Chondrocyte (in vitro differentiated cells): Measurements from ENCODE around the gene CAMKK1. TPM values are rescaled to one million over a fixed set of nuclear protein-coding genes. Genes with fewer than 3 reads are reported as not detected.

Experiments used
- DNase-seq: peaks from one replicate; pipeline ENCODE4 v3.0.0; 2021; ENCODE audit warnings: mixed read lengths, low spot score
- H3K27ac Mint-ChIP-seq: one replicate; pipeline ENCODE4 v1.8.0; 2021; ENCODE audit warnings: mild to moderate bottlenecking, moderate library complexity, mixed read lengths; ENCODE audit not compliant: unreplicated experiment
- H3K27me3 Mint-ChIP-seq: 2 replicates; pipeline ENCODE4 v1.8.0; 2021; ENCODE audit warnings: low read depth, mixed read lengths
- H3K36me3 Mint-ChIP-seq: 2 replicates; pipeline ENCODE4 v1.8.0; 2021; ENCODE audit warnings: low read depth, mixed read lengths
- H3K4me1 Mint-ChIP-seq: 2 replicates; pipeline ENCODE4 v1.8.0; 2021; ENCODE audit warnings: low read depth, mild to moderate bottlenecking, mixed read lengths
- H3K4me3 Mint-ChIP-seq: one replicate; pipeline ENCODE4 v1.8.0; 2021; ENCODE audit warnings: mild to moderate bottlenecking, moderate library complexity, mixed read lengths; ENCODE audit not compliant: unreplicated experiment
- H3K9me3 Mint-ChIP-seq: 2 replicates; pipeline ENCODE4 v1.8.0; 2021; ENCODE audit warnings: low read depth, mixed read lengths
- total RNA-seq: library from RNA; stranded (reverse); gene quantifications from 3 replicates; pipeline ENCODE4 v1.2.1, GENCODE V29; 2021
- TF ChIP-seq, protein P1 (sequence below): fragments of 200-600 bp; sonication (generic); IDR thresholded peaks from 2 replicates; pipeline ENCODE4 v1.5.0; 2021; ENCODE audit warnings: antibody characterized with exemption, mild to moderate bottlenecking, moderate library complexity

Gene CAMKK1
- total RNA-seq, 1 donor from 2014 or later = 5.1 TPM

DNA sequence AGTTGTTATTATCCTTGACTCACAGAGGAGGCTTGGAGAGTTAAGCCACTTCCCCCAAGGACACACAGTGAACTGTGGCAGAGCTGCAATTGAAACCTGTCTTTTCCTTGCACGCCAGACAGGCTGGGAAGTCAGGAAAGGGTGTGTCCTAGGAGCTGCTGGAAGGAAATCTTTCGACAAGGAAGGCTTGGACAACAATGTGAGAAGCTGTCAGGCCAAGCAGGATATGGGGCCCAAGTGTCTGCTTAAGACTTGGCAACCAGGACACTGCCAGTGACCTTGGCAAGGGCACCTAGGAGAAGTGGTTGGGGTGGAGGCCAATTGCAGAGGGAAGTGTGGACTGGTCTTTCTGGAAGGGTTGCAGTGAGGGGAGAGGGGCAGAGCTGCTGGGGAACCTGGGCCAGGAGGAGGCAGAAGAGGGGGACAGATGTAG lies 2.1 kb upstream of the CAMKK1 start:
- DNase-seq = no peak
- Mint-ChIP-seq H3K9me3 (no peaks in the 10 kb centered on the region), H3K27ac (peak overlapping the region; percentile 80)

DNA sequence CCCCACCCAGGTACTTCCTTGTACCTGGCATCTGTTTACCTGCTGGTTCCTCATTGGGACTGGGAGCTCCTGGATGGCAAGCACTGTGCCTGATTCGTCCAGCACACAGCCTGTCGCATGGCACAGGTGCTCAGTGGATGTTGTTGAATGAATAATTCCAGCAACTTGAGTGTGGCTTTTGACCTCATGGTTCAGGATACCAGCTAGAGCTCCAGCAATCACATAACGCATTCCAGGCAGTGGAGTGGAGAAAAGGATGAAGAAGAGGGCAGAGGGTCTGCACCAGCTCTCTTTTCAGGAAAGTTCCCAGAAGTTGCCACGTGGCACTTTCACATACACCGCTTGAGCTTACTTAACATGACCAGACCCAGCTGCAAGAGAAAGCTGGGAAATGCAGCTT lies 1.3 kb upstream of the CAMKK1 start:
- TF ChIP-seq, protein P1, sequence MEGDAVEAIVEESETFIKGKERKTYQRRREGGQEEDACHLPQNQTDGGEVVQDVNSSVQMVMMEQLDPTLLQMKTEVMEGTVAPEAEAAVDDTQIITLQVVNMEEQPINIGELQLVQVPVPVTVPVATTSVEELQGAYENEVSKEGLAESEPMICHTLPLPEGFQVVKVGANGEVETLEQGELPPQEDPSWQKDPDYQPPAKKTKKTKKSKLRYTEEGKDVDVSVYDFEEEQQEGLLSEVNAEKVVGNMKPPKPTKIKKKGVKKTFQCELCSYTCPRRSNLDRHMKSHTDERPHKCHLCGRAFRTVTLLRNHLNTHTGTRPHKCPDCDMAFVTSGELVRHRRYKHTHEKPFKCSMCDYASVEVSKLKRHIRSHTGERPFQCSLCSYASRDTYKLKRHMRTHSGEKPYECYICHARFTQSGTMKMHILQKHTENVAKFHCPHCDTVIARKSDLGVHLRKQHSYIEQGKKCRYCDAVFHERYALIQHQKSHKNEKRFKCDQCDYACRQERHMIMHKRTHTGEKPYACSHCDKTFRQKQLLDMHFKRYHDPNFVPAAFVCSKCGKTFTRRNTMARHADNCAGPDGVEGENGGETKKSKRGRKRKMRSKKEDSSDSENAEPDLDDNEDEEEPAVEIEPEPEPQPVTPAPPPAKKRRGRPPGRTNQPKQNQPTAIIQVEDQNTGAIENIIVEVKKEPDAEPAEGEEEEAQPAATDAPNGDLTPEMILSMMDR = no peak
- Mint-ChIP-seq H3K4me1 (peaks cover 51% of the 10 kb centered on the region), H3K4me3 (no peak overlapping the region), H3K27me3 (no peaks in the 10 kb centered on the region), H3K9me3 (no peaks in the 10 kb centered on the region), H3K27ac (peak overlapping the region; percentile 75), H3K36me3 (no peaks in the 10 kb centered on the region)
- DNase-seq = no peak

More for the DNA sequence above, 2.1 kb upstream of the CAMKK1 start:
- Mint-ChIP-seq H3K27me3 (no peaks in the 10 kb centered on the region), H3K4me1 (peaks cover 44% of the 10 kb centered on the region), H3K4me3 (no peak overlapping the region), H3K36me3 (no peaks in the 10 kb centered on the region)
- TF ChIP-seq, protein P1 = no peak

DNA sequence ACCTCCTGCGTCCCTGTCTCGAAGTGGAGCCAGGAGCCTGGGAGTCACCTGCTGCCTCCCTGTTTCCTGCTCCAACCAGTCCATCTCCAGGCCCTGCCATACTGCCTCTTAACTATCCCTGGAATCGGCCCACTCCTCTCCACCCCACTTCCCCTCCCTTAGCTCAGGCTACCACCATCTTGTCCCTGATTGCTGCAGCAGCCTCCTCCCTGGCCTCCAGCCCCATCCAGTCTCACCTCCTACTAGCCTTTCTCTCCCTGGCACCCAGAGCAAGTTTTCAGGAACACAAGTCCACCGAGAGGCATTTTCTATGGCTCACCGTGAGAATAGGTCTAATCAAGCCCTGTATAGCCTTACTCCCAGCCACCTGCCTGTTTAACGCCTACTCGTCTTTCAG lies 865 bp upstream of the CAMKK1 start:
- peak overlapping the region; percentile 75 for H3K27ac Mint-ChIP-seq

DNA sequence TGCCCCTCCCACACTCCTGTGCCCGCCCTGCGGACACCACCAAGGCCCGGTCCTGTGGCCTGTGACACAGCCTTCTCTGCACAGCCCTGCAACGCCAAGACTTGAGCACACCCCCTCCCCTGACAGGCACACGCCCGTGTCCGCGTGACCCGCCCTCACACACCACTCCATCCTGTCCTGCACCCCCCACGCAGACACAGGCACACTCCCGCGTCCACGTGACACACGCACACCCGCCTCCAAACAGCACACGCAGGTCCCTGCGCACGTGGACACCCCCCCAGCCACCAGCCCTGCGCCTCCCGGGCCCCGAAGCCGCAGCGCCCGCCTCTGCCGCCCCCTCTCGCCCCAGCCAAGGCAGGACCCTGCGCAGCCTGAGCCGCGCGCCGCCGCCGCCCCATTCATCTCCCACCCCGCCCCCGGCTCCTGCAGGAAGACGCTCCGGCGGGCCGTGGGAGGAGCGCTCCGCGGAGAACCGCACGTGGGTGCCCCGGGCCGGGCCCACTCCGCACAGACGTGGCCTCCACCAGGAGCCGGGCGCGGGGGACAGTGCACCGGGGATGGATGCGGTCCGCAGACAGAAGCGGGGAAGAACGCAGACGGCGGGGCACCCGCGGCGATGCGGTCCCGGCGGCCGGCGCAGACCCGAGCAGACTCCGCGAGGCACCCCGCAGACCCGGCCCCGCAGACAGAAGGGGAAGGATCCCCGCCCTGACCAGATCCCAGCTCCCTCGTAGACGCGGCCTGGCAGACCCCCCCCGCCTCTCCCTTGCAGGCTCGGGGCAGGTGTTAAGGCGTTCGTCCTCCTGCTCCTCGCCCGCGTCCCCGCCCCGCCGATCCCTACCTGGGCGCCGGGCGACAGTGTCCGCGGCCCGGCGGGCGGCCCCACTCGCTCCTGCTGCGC lies 506 bp downstream of the CAMKK1 start:
- Mint-ChIP-seq H3K4me1 (peaks cover 61% of the 10 kb centered on the region), H3K4me3 (peak overlapping the region; percentile 75), H3K9me3 (no peaks in the 10 kb centered on the region), H3K36me3 (no peaks in the 10 kb centered on the region), H3K27me3 (no peaks in the 10 kb centered on the region), H3K27ac (peak overlapping the region; percentile 72)
- no peak for DNase-seq
- TF ChIP-seq, protein P1 = no peak

More for the DNA sequence above, 865 bp upstream of the CAMKK1 start:
- TF ChIP-seq, protein P1 = no peak
- H3K9me3 Mint-ChIP-seq = no peaks in the 10 kb centered on the region
- peak overlapping the region; percentile 57 for H3K4me3 Mint-ChIP-seq
- peaks cover 56% of the 10 kb centered on the region for H3K4me1 Mint-ChIP-seq
- DNase-seq = no peak
- no peaks in the 10 kb centered on the region for H3K27me3 Mint-ChIP-seq
- no peaks in the 10 kb centered on the region for H3K36me3 Mint-ChIP-seq

DNA sequence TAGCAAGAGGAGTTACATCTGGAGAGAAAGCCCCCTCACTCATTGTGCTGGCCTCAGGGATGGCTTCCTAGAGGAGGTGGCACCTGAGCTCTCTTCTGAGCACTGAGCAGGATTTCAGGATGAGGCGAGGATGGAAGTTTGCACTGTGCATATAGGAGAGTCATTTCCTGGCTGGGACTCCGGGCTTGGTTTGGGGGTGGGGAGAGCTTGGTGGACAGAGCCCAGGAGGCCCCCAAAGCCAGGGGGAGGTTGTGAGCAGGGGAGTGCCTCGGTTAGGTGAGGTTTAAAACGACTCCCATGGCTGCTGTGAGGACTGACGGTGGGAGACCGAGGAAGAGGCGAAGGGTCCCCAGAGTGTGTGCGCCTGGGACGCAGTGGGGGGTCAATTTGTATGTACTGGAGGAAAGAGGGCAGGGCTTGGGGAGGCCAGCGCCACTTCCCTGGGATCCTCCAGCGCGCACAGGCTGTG lies 1.2 kb downstream of the CAMKK1 start:
- TF ChIP-seq, protein P1 = no peak
- H3K27me3 Mint-ChIP-seq = no peaks in the 10 kb centered on the region
- peak overlapping the region; percentile 75 for H3K4me3 Mint-ChIP-seq
- H3K9me3 Mint-ChIP-seq = no peaks in the 10 kb centered on the region
- peak overlapping the region; percentile 72 for H3K27ac Mint-ChIP-seq
- no peaks in the 10 kb centered on the region for H3K36me3 Mint-ChIP-seq
- no peak for DNase-seq
- peaks cover 68% of the 10 kb centered on the region for H3K4me1 Mint-ChIP-seq
